Left ventricle myocardium inferior (tissue), 1 donor: ENCODE results near the gene LDLRAD3. TPM values are rescaled to one million over a fixed set of nuclear protein-coding genes. Genes with fewer than 3 reads are reported as not detected.
A peak's percentile ranks its signal among the peaks of the same experiment; 100 is the strongest.

Experiments used
- DNase-seq: peaks from one replicate; pipeline ENCODE4 v3.0.0-alpha.2; 2020
- H3K27ac ChIP-seq: fragments of 200-600 bp; replicated peaks from 2 replicates; pipeline ENCODE4 v1.8.0; 2021
- H3K27me3 ChIP-seq: fragments of 200-600 bp; 2 replicates; pipeline ENCODE4 v1.8.0; 2021; ENCODE audit warnings: low read depth
- H3K36me3 ChIP-seq: fragments of 200-600 bp; 2 replicates; pipeline ENCODE4 v1.8.0; 2021
- H3K4me1 ChIP-seq: fragments of 200-600 bp; 2 replicates; pipeline ENCODE4 v1.8.0; 2021
- H3K4me3 ChIP-seq: fragments of 200-600 bp; 2 replicates; pipeline ENCODE4 v1.8.0; 2021; ENCODE audit warnings: mild to moderate bottlenecking, moderate library complexity
- H3K9me3 ChIP-seq: fragments of 200-600 bp; replicated peaks from 2 replicates; pipeline ENCODE4 v1.8.0; 2021
- CTCF ChIP-seq: fragments of 200-600 bp; IDR thresholded peaks from 2 replicates; pipeline ENCODE4 v1.8.0; 2021; ENCODE audit warnings: antibody characterized with exemption, mild to moderate bottlenecking, borderline replicate concordance
- intact Hi-C: fragments of 100-400 bp; cut with micrococcal nuclease; formaldehyde crosslinking; loops from one replicate; pipeline ENCODE4 v1.11.0; 2022
- total RNA-seq: library from RNA; stranded (reverse); fragmentation: NEBNext Ultra II Directional; extraction: Animal tissue kit (Norgen Biotek cat#: 25700); gene quantifications from one replicate; pipeline ENCODE4 v1.2.1, GENCODE V29; 2021
- donor health status: DM: no; HTN: yes; CAD: no; lungs with severe emphysema.

The LDLRAD3 gene
- total RNA-seq, 1 donor from 2014 or later: 1.0 TPM

DNA sequence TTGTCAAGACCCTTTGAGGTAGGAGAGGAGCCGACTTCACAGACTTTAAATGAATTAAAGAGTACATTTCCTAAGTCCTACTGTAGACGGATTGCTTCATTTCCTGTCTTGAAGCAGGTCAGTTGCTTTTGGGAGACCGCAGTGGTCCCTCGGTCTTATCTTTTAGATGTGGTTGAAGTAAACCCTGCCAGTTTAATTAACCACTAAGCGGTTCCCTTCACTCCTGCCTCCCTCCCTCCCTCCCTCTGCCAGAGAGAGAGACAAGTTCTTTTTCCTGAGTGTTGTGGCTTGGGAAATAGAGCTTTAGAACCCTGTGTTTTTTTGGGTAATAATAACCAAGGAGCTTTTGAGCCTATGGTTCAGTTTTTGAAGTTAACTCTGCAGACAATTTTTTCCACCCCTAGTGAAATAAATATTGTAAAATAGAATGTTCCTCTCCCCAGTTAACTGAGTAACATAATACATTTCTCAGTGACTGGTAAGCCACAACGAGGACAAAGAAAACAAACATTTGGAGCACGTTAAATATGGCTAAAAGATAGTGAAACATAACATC, 147.5 kb downstream of the LDLRAD3 start:
- peaks cover 13% of the 10 kb centered on the region for H3K9me3 ChIP-seq
- no peak for TF ChIP-seq CTCF
- peak overlapping the region; percentile 25 for H3K27ac ChIP-seq
- peaks cover 36% of the 10 kb centered on the region for H3K27me3 ChIP-seq
- H3K4me1 ChIP-seq: no peaks in the 10 kb centered on the region
- intact Hi-C loops: no loop called here
- H3K36me3 ChIP-seq: peaks cover 12% of the 10 kb centered on the region
- no peak overlapping the region for H3K4me3 ChIP-seq
- DNase-seq: no peak

DNA sequence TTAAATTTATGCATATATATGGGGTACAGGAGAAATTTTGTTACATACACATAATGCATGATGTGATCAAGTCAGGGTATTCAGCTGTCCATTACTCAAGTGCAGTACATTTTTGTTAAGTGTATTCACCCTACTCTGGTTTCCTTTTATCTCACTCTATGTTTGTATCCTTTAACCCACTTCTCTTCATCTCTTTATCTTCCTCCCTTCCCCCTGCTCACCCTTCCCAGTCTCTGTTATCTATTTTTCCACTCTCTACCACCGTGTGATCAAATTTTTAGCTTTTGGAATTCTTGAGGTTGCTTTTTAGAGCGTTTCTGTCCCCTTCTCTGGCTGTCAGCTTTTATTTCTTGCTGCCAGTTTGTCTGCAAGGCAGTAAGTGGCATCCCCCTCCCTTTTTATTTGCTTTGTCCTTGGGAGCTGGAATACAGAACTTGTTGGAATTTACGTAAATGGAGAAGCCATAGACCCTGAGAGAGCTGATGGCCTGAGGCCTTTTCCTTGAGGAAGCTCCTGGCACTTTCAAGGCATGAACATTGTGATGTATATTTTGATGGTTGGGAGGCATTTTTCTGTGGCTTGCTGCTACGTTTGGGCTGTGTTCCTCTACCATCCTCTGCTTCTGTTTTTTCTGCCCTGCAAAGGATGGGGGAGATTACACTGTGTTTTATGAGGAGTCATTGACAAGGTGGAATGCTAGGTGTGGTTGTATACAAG, 148.6 kb downstream of the LDLRAD3 start:
- Histone ChIP-seq H3K36me3 (peaks cover 7% of the 10 kb centered on the region), H3K27ac (no peak overlapping the region), H3K4me1 (no peaks in the 10 kb centered on the region), H3K9me3 (peaks cover 13% of the 10 kb centered on the region), H3K4me3 (no peak overlapping the region), H3K27me3 (peaks cover 44% of the 10 kb centered on the region)
- intact Hi-C loops: no loop called here
- no peak for TF ChIP-seq CTCF
- DNase-seq: no peak

GRCh38 chr11:36093548-36093947, 149.7 kb downstream of the LDLRAD3 start:
- no peak overlapping the region for H3K27ac ChIP-seq
- intact Hi-C loops: no loop called here
- peaks cover 13% of the 10 kb centered on the region for H3K9me3 ChIP-seq
- peaks cover 9% of the 10 kb centered on the region for H3K4me1 ChIP-seq
- no peak for TF ChIP-seq CTCF
- DNase-seq: no peak
- no peak overlapping the region for H3K4me3 ChIP-seq
- H3K36me3 ChIP-seq: peaks cover 7% of the 10 kb centered on the region
- H3K27me3 ChIP-seq: peaks cover 54% of the 10 kb centered on the region

DNA sequence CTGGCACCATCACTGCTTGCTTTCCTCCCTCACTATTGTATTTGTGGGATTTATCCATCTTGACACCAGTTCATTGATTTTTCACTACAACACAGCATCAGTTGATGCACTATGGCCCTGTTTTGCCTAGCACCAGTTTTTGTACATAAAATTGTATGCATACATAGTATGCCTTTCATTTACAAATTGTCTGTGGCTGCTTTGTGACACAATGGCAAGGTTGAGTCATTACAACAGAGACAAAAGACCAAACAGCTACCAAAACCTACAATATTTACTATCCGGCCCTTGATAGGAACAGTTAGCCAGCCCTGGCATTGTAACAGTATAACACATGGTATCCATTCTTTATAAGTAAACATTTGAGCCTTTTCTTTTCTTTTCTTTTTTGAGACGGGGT, 150.3 kb downstream of the LDLRAD3 start:
- Histone ChIP-seq H3K27me3 (peaks cover 58% of the 10 kb centered on the region), H3K36me3 (peaks cover 7% of the 10 kb centered on the region), H3K27ac (no peak overlapping the region), H3K4me3 (no peak overlapping the region), H3K4me1 (peaks cover 11% of the 10 kb centered on the region), H3K9me3 (peaks cover 13% of the 10 kb centered on the region)
- TF ChIP-seq CTCF: no peak
- no peak for DNase-seq
- intact Hi-C loops: no loop called here

DNA sequence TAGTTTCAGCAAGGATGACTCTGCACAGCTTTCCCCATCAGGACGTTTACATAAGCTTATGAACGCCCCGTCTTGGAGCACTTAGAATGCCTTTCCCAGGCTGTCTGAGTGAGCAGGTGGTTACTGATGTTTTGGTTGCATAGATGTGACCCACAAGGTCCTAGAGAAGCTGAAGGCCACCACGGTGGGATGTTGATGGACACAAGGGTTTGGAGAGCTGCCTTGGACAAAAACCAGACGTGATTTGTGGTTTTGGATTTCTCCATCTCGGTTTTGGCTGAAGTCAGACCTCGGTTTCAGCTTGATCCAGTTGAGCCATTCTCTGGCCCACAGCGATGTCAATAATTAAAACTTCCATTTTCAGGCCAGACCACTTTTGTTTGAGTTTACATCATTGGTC, 151.9 kb downstream of the LDLRAD3 start:
- no peak for DNase-seq
- Histone ChIP-seq H3K4me3 (no peak overlapping the region), H3K4me1 (peaks cover 11% of the 10 kb centered on the region), H3K27ac (no peak overlapping the region), H3K9me3 (peaks cover 13% of the 10 kb centered on the region), H3K36me3 (peaks cover 7% of the 10 kb centered on the region), H3K27me3 (peaks cover 69% of the 10 kb centered on the region)
- intact Hi-C loops: no loop called here
- no peak for TF ChIP-seq CTCF
